Activated CD4-positive, alpha-beta T cell treated with anti-CD3 and anti-CD28 coated beads for 4 hours (primary cell): ENCODE data around the gene ZFP64.

Source experiments
- DNase-seq, 2 donors: peaks; one replicate each; pipeline ENCODE4 v3.0.0-alpha.2; 2020

The ZFP64 gene

GRCh38 chr20:52103335-52103912 lies 88.2 kb downstream of the ZFP64 start:
- no peak for DNase-seq

GRCh38 chr20:52102559-52102958 lies 89.0 kb downstream of the ZFP64 start:
- DNase-seq = no peak

- no peak for DNase-seq
Measured at GRCh38 chr20:52102126-52102525, 89.5 kb downstream of the ZFP64 start.
